ELR (cell line): ENCODE results near the gene TMPRSS9.

ENCODE experiments used
- DNase-seq: peaks from one replicate; pipeline ENCODE4 v3.0.0-alpha.2; 2015; ENCODE audit warnings: low read depth

TMPRSS9 gene

GRCh38 chr19:2359992-2360685 is at the start of gene TMPRSS9:
Gene TMPRSS9 (plus strand): TSS chr19:2360265. CDS start chr19:2389786, 29,521 bp downstream.
- no peak for DNase-seq

GRCh38 chr19:2311093-2311492 is 49.0 kb upstream of the TMPRSS9 start:
- DNase-seq = no peak

- no peak for DNase-seq
Measured at GRCh38 chr19:2312820-2313501, 47.1 kb upstream of the TMPRSS9 start.

GRCh38 chr19:2315121-2315817 is 44.8 kb upstream of the TMPRSS9 start:
- DNase-seq = no peak

GRCh38 chr19:2315818-2316353 is 44.2 kb upstream of the TMPRSS9 start:
- DNase-seq = peak; percentile 78

- DNase-seq = no peak
Measured at GRCh38 chr19:2317300-2317699, 42.8 kb upstream of the TMPRSS9 start.

- no peak for DNase-seq
Measured at GRCh38 chr19:2317756-2318155, 42.3 kb upstream of the TMPRSS9 start.

- no peak for DNase-seq
Measured at GRCh38 chr19:2318923-2319322, 41.1 kb upstream of the TMPRSS9 start.

- DNase-seq = no peak
Measured at GRCh38 chr19:2319551-2319950, 40.5 kb upstream of the TMPRSS9 start.

GRCh38 chr19:2320049-2320448 is 40.0 kb upstream of the TMPRSS9 start:
- DNase-seq = no peak

GRCh38 chr19:2320939-2321338 is 39.1 kb upstream of the TMPRSS9 start:
- no peak for DNase-seq

GRCh38 chr19:2321565-2322283 is 38.3 kb upstream of the TMPRSS9 start:
- DNase-seq = no peak

GRCh38 chr19:2323707-2324106 is 36.4 kb upstream of the TMPRSS9 start:
- DNase-seq = no peak

- DNase-seq = no peak
Measured at GRCh38 chr19:2324220-2324948, 35.7 kb upstream of the TMPRSS9 start.

GRCh38 chr19:2325281-2326046 is 34.6 kb upstream of the TMPRSS9 start:
- DNase-seq = no peak

- no peak for DNase-seq
Measured at GRCh38 chr19:2326699-2327360, 33.2 kb upstream of the TMPRSS9 start.

GRCh38 chr19:2327773-2328400 is 32.2 kb upstream of the TMPRSS9 start:
- peak; percentile 88 for DNase-seq

GRCh38 chr19:2328401-2329148 is 31.5 kb upstream of the TMPRSS9 start, which contains the start of the genes LSM7 and SPPL2B:
Gene LSM7 (minus strand): TSS chr19:2328586. CDS start chr19:2328566, 20 bp downstream.
Gene SPPL2B (plus strand): TSS chr19:2328684. CDS start chr19:2328710, 26 bp downstream.
- DNase-seq = peak; percentile 90

GRCh38 chr19:2329149-2329478 is 31.0 kb upstream of the TMPRSS9 start:
- peak; percentile 23 for DNase-seq
